Measurements from ENCODE around the gene SHKBP1.

SHKBP1 gene

GRCh38 chr19:40598121-40598917, 21.6 kb downstream of the SHKBP1 start:
- peak; percentile 77 to 98 (median 90) for DNase-seq
- intact Hi-C loops (cut with DNase I) = loop anchor here (2.0 to 5.0 kb wide), 3 partner anchors 70 to 291 kb away; partner anchors contain the start of gene BLVRB

- peak in 1 of 10 donors; percentile 3 for DNase-seq
- intact Hi-C loops (cut with DNase I) = loop anchor here (2.0 to 5.0 kb wide), 3 partner anchors 70 to 292 kb away; partner anchors contain the start of gene BLVRB
Observed at GRCh38 chr19:40598918-40599307, 22.2 kb downstream of the SHKBP1 start.

- DNase-seq = peak in 1 of 10 donors; percentile 64
- intact Hi-C loops (cut with DNase I) = loop anchor here (2.0 to 5.0 kb wide), 3 partner anchors 71 to 292 kb away; partner anchors contain the start of gene BLVRB
Observed at GRCh38 chr19:40599331-40599901, 22.7 kb downstream of the SHKBP1 start.

- intact Hi-C loops (cut with DNase I) = loop anchor here (2.0 to 5.0 kb wide), 3 partner anchors 71 to 293 kb away; partner anchors contain the start of gene BLVRB
- DNase-seq = peak in 6 of 10 donors; percentile 47 to 92 (median 78)
Observed at GRCh38 chr19:40599902-40600569, 23.4 kb downstream of the SHKBP1 start.

- intact Hi-C loops (cut with DNase I) = no loop called here
- no peak for DNase-seq
Observed at GRCh38 chr19:40600570-40601133, 24.0 kb downstream of the SHKBP1 start.

GRCh38 chr19:40601134-40601974, 24.7 kb downstream of the SHKBP1 start, which contains the start of gene LTBP4:
TSS of gene LTBP4 (plus strand) at chr19:40601369. CDS start at chr19:40601388, 19 bp downstream.
- peak in 4 of 10 donors; percentile 34 to 88 (median 75) for DNase-seq
- intact Hi-C loops (cut with DNase I) = no loop called here

- peak in 1 of 10 donors; percentile 0 for DNase-seq
- intact Hi-C loops (cut with DNase I) = no loop called here
Observed at GRCh38 chr19:40603071-40603388, 26.4 kb downstream of the SHKBP1 start.

GRCh38 chr19:40603389-40604170, 26.9 kb downstream of the SHKBP1 start:
- intact Hi-C loops (cut with DNase I) = loop anchor here (2.0 kb wide), 1 partner anchor 31 kb away; no protein-coding TSS in a partner anchor
- peak; percentile 72 to 98 (median 88) for DNase-seq

- no peak for DNase-seq
- intact Hi-C loops (cut with DNase I) = loop anchor here (2.0 kb wide), 1 partner anchor 31 kb away; no protein-coding TSS in a partner anchor
Observed at GRCh38 chr19:40604171-40604646, 27.5 kb downstream of the SHKBP1 start.

- peak in 1 of 10 donors; percentile 83 for DNase-seq
- intact Hi-C loops (cut with DNase I) = loop anchor here (2.0 kb wide), 1 partner anchor 30 kb away; no protein-coding TSS in a partner anchor
Observed at GRCh38 chr19:40604647-40605215, 28.1 kb downstream of the SHKBP1 start.

- DNase-seq = peak; percentile 42 to 95 (median 65)
- intact Hi-C loops (cut with DNase I) = loop anchor here (2.0 kb wide), 1 partner anchor 29 kb away; no protein-coding TSS in a partner anchor
Observed at GRCh38 chr19:40605216-40605971, 28.7 kb downstream of the SHKBP1 start.

- DNase-seq = peak in 1 of 10 donors; percentile 74
- intact Hi-C loops (cut with DNase I) = no loop called here
Observed at GRCh38 chr19:40607311-40608239, 30.9 kb downstream of the SHKBP1 start.

GRCh38 chr19:40608240-40608621, 31.6 kb downstream of the SHKBP1 start:
- peak in 1 of 10 donors; percentile 74 for DNase-seq
- intact Hi-C loops (cut with DNase I) = no loop called here

GRCh38 chr19:40608957-40609356, 32.3 kb downstream of the SHKBP1 start:
- intact Hi-C loops (cut with DNase I) = no loop called here
- DNase-seq = no peak

- intact Hi-C loops (cut with DNase I) = no loop called here
- DNase-seq = peak in 8 of 10 donors; percentile 38 to 96 (median 74)
Observed at GRCh38 chr19:40609561-40610395, 33.1 kb downstream of the SHKBP1 start.

All from posterior cingulate gyrus (tissue), 11 donors.